Measurements from ENCODE around the gene SPCS2.

SPCS2 gene

DNA sequence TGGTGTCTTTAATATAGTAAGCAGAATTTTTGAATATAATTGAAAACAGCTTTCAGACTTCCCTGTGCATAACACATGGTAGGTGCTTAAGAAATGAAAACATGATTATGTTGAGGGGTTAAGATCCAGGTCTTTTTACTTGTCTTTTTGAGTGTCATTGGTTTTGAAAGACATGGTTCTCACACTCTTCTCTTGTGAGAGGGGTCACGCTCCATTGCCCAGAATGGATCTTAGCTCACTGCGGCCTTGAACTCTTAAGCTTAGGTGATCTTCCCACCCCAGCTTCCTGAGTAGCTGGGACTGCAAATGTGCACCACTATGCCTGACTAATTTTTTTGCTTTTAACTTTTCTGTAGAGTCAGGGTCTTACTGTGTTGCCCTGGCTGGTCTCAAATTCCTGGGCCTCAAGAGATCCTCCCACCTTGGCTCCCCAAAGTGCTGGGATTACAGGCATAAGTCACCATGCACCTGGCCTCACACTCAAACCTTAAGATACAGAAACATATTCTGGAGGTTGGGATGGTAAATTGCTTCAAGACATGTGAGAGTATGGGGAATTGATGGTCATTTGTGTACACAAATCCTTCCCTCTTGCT lies 1.4 kb downstream of the SPCS2 start:
- Histone ChIP-seq H3K9ac (ENCODE audit: low read length) (peak overlapping the region; percentile 99), H3K4me1 (ENCODE audit: control insufficient read depth, low read depth, low read length) (peaks cover 2% of the 10 kb centered on the region), H2AK5ac (ENCODE audit: low read length) (no peak overlapping the region), H4K5ac (ENCODE audit: low read length) (no peak overlapping the region), H2BK120ac (ENCODE audit: low read depth, low read length) (no peak overlapping the region), H3K36me3 (ENCODE audit: control insufficient read depth, insufficient read depth, low read length) (no peaks in the 10 kb centered on the region), H3K23ac (ENCODE audit: low read length) (peak overlapping the region; percentile 80), H3K4me3 (ENCODE audit: low read length) (peak overlapping the region; percentile 97), H3K79me1 (ENCODE audit: low read length) (peaks cover 16% of the 10 kb centered on the region), H3K79me2 (ENCODE audit: control insufficient read depth, insufficient read depth, low read length) (peaks cover 44% of the 10 kb centered on the region), H3K56ac (ENCODE audit: low read length) (peak overlapping the region; percentile 99), H3K27ac (ENCODE audit: low read depth, low read length) (no peak overlapping the region), H2BK15ac (replicated peaks; ENCODE audit: low read depth) (no peak overlapping the region), H3K4ac (ENCODE audit: low read depth, low read length) (no peak overlapping the region), H3K18ac (ENCODE audit: low read length) (no peak overlapping the region), H3K4me2 (ENCODE audit: low read length) (peak overlapping the region; percentile 29), H4K8ac (ENCODE audit: low read depth, low read length) (no peak overlapping the region), H2BK5ac (ENCODE audit: low read length) (no peak overlapping the region), H3K27me3 (ENCODE audit: insufficient read depth, low read length, poor library complexity) (no peaks in the 10 kb centered on the region)
- no peak for DNase-seq
- no CpG with 5 or more reads among the region's 2 CpGs for WGBS (ENCODE audit: extremely low coverage, insufficient coverage, low lambda C conversion rate)

DNA sequence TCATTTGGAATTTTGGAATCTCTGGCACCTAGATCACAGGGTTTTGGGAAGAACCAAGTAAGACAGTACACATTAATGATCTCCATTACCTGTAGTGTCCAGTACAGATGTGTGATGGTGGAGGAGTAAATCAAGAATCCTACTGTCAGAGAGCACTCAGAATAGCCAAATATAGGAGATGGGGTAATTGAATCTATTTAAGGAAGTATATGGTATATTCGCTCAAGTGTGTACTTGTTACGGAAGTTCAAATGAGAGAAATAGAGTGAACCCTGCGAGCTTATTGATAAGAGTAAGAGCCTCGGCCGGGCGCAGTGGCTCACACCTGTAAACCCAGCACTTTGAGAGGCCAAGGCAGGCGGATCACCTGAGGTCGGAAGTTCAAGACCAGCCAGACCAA lies 2.2 kb downstream of the SPCS2 start:
- Histone ChIP-seq H3K27me3 (ENCODE audit: insufficient read depth, low read length, poor library complexity) (no peaks in the 10 kb centered on the region), H2BK5ac (ENCODE audit: low read length) (no peak overlapping the region), H2AK5ac (ENCODE audit: low read length) (no peak overlapping the region), H3K79me2 (ENCODE audit: control insufficient read depth, insufficient read depth, low read length) (peaks cover 48% of the 10 kb centered on the region), H3K56ac (ENCODE audit: low read length) (no peak overlapping the region), H4K5ac (ENCODE audit: low read length) (no peak overlapping the region), H3K4me3 (ENCODE audit: low read length) (no peak overlapping the region), H3K9ac (ENCODE audit: low read length) (no peak overlapping the region), H3K4me2 (ENCODE audit: low read length) (no peak overlapping the region), H3K18ac (ENCODE audit: low read length) (no peak overlapping the region), H3K23ac (ENCODE audit: low read length) (no peak overlapping the region), H4K8ac (ENCODE audit: low read depth, low read length) (no peak overlapping the region), H3K36me3 (ENCODE audit: control insufficient read depth, insufficient read depth, low read length) (no peaks in the 10 kb centered on the region), H2BK120ac (ENCODE audit: low read depth, low read length) (no peak overlapping the region), H3K4ac (ENCODE audit: low read depth, low read length) (no peak overlapping the region), H2BK15ac (replicated peaks; ENCODE audit: low read depth) (no peak overlapping the region), H3K4me1 (ENCODE audit: control insufficient read depth, low read depth, low read length) (peaks cover 2% of the 10 kb centered on the region), H3K79me1 (ENCODE audit: low read length) (peaks cover 20% of the 10 kb centered on the region), H3K27ac (ENCODE audit: low read depth, low read length) (no peak overlapping the region)
- no CpG with 5 or more reads among the region's 8 CpGs for WGBS (ENCODE audit: extremely low coverage, insufficient coverage, low lambda C conversion rate)
- no peak for DNase-seq

GRCh38 chr11:74952752-74953151 lies 3.7 kb downstream of the SPCS2 start:
- no peak overlapping the region for H3K4me2 ChIP-seq (ENCODE audit: low read length)
- H3K79me1 ChIP-seq (ENCODE audit: low read length) = peaks cover 28% of the 10 kb centered on the region
- no peaks in the 10 kb centered on the region for H3K27me3 ChIP-seq (ENCODE audit: insufficient read depth, low read length, poor library complexity)
- no peak overlapping the region for H4K5ac ChIP-seq (ENCODE audit: low read length)
- no peak overlapping the region for H2BK120ac ChIP-seq (ENCODE audit: low read depth, low read length)
- no peak overlapping the region for H2BK15ac ChIP-seq (replicated peaks; ENCODE audit: low read depth)
- H3K18ac ChIP-seq (ENCODE audit: low read length) = no peak overlapping the region
- no peak overlapping the region for H3K56ac ChIP-seq (ENCODE audit: low read length)
- DNase-seq = no peak
- H3K4me3 ChIP-seq (ENCODE audit: low read length) = no peak overlapping the region
- no peak overlapping the region for H4K8ac ChIP-seq (ENCODE audit: low read depth, low read length)
- H3K23ac ChIP-seq (ENCODE audit: low read length) = no peak overlapping the region
- no peak overlapping the region for H3K4ac ChIP-seq (ENCODE audit: low read depth, low read length)
- H3K9ac ChIP-seq (ENCODE audit: low read length) = no peak overlapping the region
- H3K27ac ChIP-seq (ENCODE audit: low read depth, low read length) = no peak overlapping the region
- peaks cover 56% of the 10 kb centered on the region for H3K79me2 ChIP-seq (ENCODE audit: control insufficient read depth, insufficient read depth, low read length)
- H3K36me3 ChIP-seq (ENCODE audit: control insufficient read depth, insufficient read depth, low read length) = no peaks in the 10 kb centered on the region
- H2BK5ac ChIP-seq (ENCODE audit: low read length) = no peak overlapping the region
- peaks cover 2% of the 10 kb centered on the region for H3K4me1 ChIP-seq (ENCODE audit: control insufficient read depth, low read depth, low read length)
- no CpG with 5 or more reads among the region's 2 CpGs for WGBS (ENCODE audit: extremely low coverage, insufficient coverage, low lambda C conversion rate)
- H2AK5ac ChIP-seq (ENCODE audit: low read length) = no peak overlapping the region

DNA sequence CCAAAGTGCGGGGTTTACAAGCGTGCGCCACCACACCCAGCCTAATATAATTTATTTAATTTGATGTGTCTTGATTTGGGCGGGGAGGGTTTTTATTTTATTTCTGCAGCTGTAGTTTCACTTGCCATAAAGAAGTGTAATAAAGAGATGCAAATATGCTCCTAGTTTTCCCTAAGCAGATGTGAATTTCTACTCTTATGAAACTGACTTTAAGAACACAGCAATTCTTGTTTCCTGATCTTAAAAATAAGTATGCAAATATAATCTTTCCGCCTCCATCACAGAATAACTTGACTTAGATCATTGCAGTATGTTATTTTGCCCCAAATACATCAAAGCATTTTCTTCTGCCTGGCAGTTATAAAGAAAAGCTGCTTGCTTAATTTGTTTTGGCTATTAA lies 4.4 kb downstream of the SPCS2 start:
- Histone ChIP-seq H3K4me3 (ENCODE audit: low read length) (no peak overlapping the region), H4K8ac (ENCODE audit: low read depth, low read length) (no peak overlapping the region), H2AK5ac (ENCODE audit: low read length) (no peak overlapping the region), H2BK5ac (ENCODE audit: low read length) (no peak overlapping the region), H3K4me2 (ENCODE audit: low read length) (no peak overlapping the region), H3K79me2 (ENCODE audit: control insufficient read depth, insufficient read depth, low read length) (peaks cover 59% of the 10 kb centered on the region), H3K4me1 (ENCODE audit: control insufficient read depth, low read depth, low read length) (peaks cover 2% of the 10 kb centered on the region), H3K4ac (ENCODE audit: low read depth, low read length) (no peak overlapping the region), H4K5ac (ENCODE audit: low read length) (no peak overlapping the region), H3K9ac (ENCODE audit: low read length) (no peak overlapping the region), H3K79me1 (ENCODE audit: low read length) (peaks cover 28% of the 10 kb centered on the region), H3K27ac (ENCODE audit: low read depth, low read length) (no peak overlapping the region), H3K27me3 (ENCODE audit: insufficient read depth, low read length, poor library complexity) (no peaks in the 10 kb centered on the region), H3K23ac (ENCODE audit: low read length) (no peak overlapping the region), H2BK120ac (ENCODE audit: low read depth, low read length) (no peak overlapping the region), H3K18ac (ENCODE audit: low read length) (no peak overlapping the region), H2BK15ac (replicated peaks; ENCODE audit: low read depth) (no peak overlapping the region), H3K36me3 (ENCODE audit: control insufficient read depth, insufficient read depth, low read length) (no peaks in the 10 kb centered on the region), H3K56ac (ENCODE audit: low read length) (no peak overlapping the region)
- no peak for DNase-seq
- no CpG with 5 or more reads among the region's 5 CpGs for WGBS (ENCODE audit: extremely low coverage, insufficient coverage, low lambda C conversion rate)

GRCh38 chr11:74954199-74954598 lies 5.1 kb downstream of the SPCS2 start:
- WGBS (ENCODE audit: extremely low coverage, insufficient coverage, low lambda C conversion rate) = no CpG with 5 or more reads among the region's 1 CpG
- no peak overlapping the region for H3K4me2 ChIP-seq (ENCODE audit: low read length)
- no peak for DNase-seq

DNA sequence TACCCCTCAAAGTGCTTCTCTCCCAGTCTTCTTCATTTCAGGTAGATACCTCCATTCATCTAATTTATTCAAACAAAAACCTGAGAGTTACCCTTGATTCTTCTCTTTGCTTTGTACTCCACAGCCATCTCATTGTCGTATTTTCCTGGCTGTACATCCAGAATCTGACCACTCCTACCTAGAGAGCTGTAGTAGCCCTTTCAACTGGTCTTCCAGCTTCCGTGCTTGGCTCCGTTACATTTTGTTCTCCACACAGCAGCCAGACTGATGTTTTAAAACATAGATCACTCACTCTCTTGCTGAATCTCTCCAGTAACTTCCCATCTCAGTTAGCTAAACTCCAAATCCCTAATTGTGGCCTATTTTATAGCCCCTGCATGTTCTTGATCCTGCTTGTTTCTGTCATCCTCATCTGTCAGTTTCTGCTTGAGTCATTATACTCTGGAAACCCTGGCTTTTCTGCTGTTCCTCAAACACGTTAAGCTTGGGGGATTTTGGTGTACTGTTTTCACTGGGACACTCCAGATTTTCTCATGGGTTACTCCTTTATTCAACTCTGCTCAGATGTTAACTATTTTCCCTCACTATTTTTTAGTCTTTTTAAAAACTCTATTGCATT lies 7.4 kb downstream of the SPCS2 start:
- Histone ChIP-seq H2BK5ac (ENCODE audit: low read length) (no peak overlapping the region), H3K56ac (ENCODE audit: low read length) (no peak overlapping the region), H4K8ac (ENCODE audit: low read depth, low read length) (no peak overlapping the region), H3K27ac (ENCODE audit: low read depth, low read length) (no peak overlapping the region), H3K27me3 (ENCODE audit: insufficient read depth, low read length, poor library complexity) (no peaks in the 10 kb centered on the region), H3K4ac (ENCODE audit: low read depth, low read length) (no peak overlapping the region), H2BK15ac (replicated peaks; ENCODE audit: low read depth) (no peak overlapping the region), H3K4me1 (ENCODE audit: control insufficient read depth, low read depth, low read length) (no peaks in the 10 kb centered on the region), H4K5ac (ENCODE audit: low read length) (no peak overlapping the region), H2BK120ac (ENCODE audit: low read depth, low read length) (no peak overlapping the region), H3K79me2 (ENCODE audit: control insufficient read depth, insufficient read depth, low read length) (peaks cover 53% of the 10 kb centered on the region), H3K36me3 (ENCODE audit: control insufficient read depth, insufficient read depth, low read length) (no peaks in the 10 kb centered on the region), H3K9ac (ENCODE audit: low read length) (no peak overlapping the region), H3K79me1 (ENCODE audit: low read length) (peaks cover 20% of the 10 kb centered on the region), H3K18ac (ENCODE audit: low read length) (no peak overlapping the region), H2AK5ac (ENCODE audit: low read length) (no peak overlapping the region), H3K23ac (ENCODE audit: low read length) (no peak overlapping the region), H3K4me2 (ENCODE audit: low read length) (no peak overlapping the region), H3K4me3 (ENCODE audit: low read length) (no peak overlapping the region)
- no peak for DNase-seq
- WGBS (ENCODE audit: extremely low coverage, insufficient coverage, low lambda C conversion rate) = no CpG with 5 or more reads among the region's 4 CpGs

More at GRCh38 chr11:74954199-74954598, 5.1 kb downstream of the SPCS2 start:
- H3K27me3 ChIP-seq (ENCODE audit: insufficient read depth, low read length, poor library complexity) = no peaks in the 10 kb centered on the region
- peaks cover 30% of the 10 kb centered on the region for H3K79me1 ChIP-seq (ENCODE audit: low read length)
- no peak overlapping the region for H2BK15ac ChIP-seq (replicated peaks; ENCODE audit: low read depth)
- H3K23ac ChIP-seq (ENCODE audit: low read length) = no peak overlapping the region
- H2BK5ac ChIP-seq (ENCODE audit: low read length) = no peak overlapping the region
- H3K56ac ChIP-seq (ENCODE audit: low read length) = no peak overlapping the region
- peaks cover 66% of the 10 kb centered on the region for H3K79me2 ChIP-seq (ENCODE audit: control insufficient read depth, insufficient read depth, low read length)
- no peak overlapping the region for H4K5ac ChIP-seq (ENCODE audit: low read length)
- no peak overlapping the region for H2BK120ac ChIP-seq (ENCODE audit: low read depth, low read length)
- no peak overlapping the region for H3K9ac ChIP-seq (ENCODE audit: low read length)
- H3K18ac ChIP-seq (ENCODE audit: low read length) = no peak overlapping the region
- H3K4me1 ChIP-seq (ENCODE audit: control insufficient read depth, low read depth, low read length) = peaks cover 2% of the 10 kb centered on the region
- no peak overlapping the region for H3K4me3 ChIP-seq (ENCODE audit: low read length)
- H4K8ac ChIP-seq (ENCODE audit: low read depth, low read length) = no peak overlapping the region
- no peak overlapping the region for H3K4ac ChIP-seq (ENCODE audit: low read depth, low read length)
- no peak overlapping the region for H2AK5ac ChIP-seq (ENCODE audit: low read length)
- H3K36me3 ChIP-seq (ENCODE audit: control insufficient read depth, insufficient read depth, low read length) = no peaks in the 10 kb centered on the region
- H3K27ac ChIP-seq (ENCODE audit: low read depth, low read length) = no peak overlapping the region
